ENCODE data around the gene FHOD1. TPM values are rescaled to one million over a fixed set of nuclear protein-coding genes. Genes with fewer than 3 reads are reported as not detected.

FHOD1 gene
- total and polyA plus RNA-seq, 9 donors, result 9.7 to 31.1 (median 21.4) TPM

GRCh38 chr16:67216612-67217490 is 30.4 kb downstream of the FHOD1 start:
- Histone ChIP-seq H3K4me3 (ENCODE audit: low read length) (no peak overlapping the region), H3K36me3 (ENCODE audit: control insufficient read depth, insufficient read depth, low read length) (peaks cover 6% of the 10 kb centered on the region), H3K4me1 (ENCODE audit: control insufficient read depth, insufficient read depth, low read length) (peaks cover 7% of the 10 kb centered on the region), H3K27me3 (ENCODE audit: control insufficient read depth, insufficient read depth, low read length) (no peaks in the 10 kb centered on the region), H3K27ac (ENCODE audit: low read length) (no peak overlapping the region), H3K9me3 (replicated peaks; ENCODE audit: control insufficient read depth, low read depth, low read length) (no peaks in the 10 kb centered on the region)
- WGBS (ENCODE audit: insufficient coverage), result 72% methylated on average over 15 of the region's 18 CpGs
- DNase-seq, result peak; percentile 42

GRCh38 chr16:67215706-67216105 is 31.6 kb downstream of the FHOD1 start:
- 64% methylated on average over 5 of the region's 5 CpGs for WGBS (ENCODE audit: insufficient coverage)
- no peak for DNase-seq
- peaks cover 11% of the 10 kb centered on the region for H3K36me3 ChIP-seq (ENCODE audit: control insufficient read depth, insufficient read depth, low read length)
- H3K27ac ChIP-seq (ENCODE audit: low read length), result no peak overlapping the region
- H3K4me1 ChIP-seq (ENCODE audit: control insufficient read depth, insufficient read depth, low read length), result peaks cover 7% of the 10 kb centered on the region
- no peak overlapping the region for H3K4me3 ChIP-seq (ENCODE audit: low read length)
- no peaks in the 10 kb centered on the region for H3K27me3 ChIP-seq (ENCODE audit: control insufficient read depth, insufficient read depth, low read length)
- H3K9me3 ChIP-seq (replicated peaks; ENCODE audit: control insufficient read depth, low read depth, low read length), result no peaks in the 10 kb centered on the region

- Histone ChIP-seq H3K36me3 (ENCODE audit: control insufficient read depth, insufficient read depth, low read length) (peaks cover 18% of the 10 kb centered on the region), H3K4me1 (ENCODE audit: control insufficient read depth, insufficient read depth, low read length) (peaks cover 17% of the 10 kb centered on the region), H3K9me3 (replicated peaks; ENCODE audit: control insufficient read depth, low read depth, low read length) (no peaks in the 10 kb centered on the region), H3K27me3 (ENCODE audit: control insufficient read depth, insufficient read depth, low read length) (no peaks in the 10 kb centered on the region), H3K27ac (ENCODE audit: low read length) (no peak overlapping the region), H3K4me3 (ENCODE audit: low read length) (no peak overlapping the region)
- whole genome bisulfite sequencing (ENCODE audit: insufficient coverage), result 72% methylated on average over 4 of the region's 8 CpGs
- no peak for DNase-seq
These were observed 33.9 kb downstream of the FHOD1 start for GRCh38 chr16:67213197-67214019.

GRCh38 chr16:67212766-67213165 is 34.5 kb downstream of the FHOD1 start:
- Histone ChIP-seq H3K36me3 (ENCODE audit: control insufficient read depth, insufficient read depth, low read length) (peaks cover 18% of the 10 kb centered on the region), H3K4me1 (ENCODE audit: control insufficient read depth, insufficient read depth, low read length) (peaks cover 17% of the 10 kb centered on the region), H3K27ac (ENCODE audit: low read length) (no peak overlapping the region), H3K4me3 (ENCODE audit: low read length) (no peak overlapping the region), H3K9me3 (replicated peaks; ENCODE audit: control insufficient read depth, low read depth, low read length) (no peaks in the 10 kb centered on the region), H3K27me3 (ENCODE audit: control insufficient read depth, insufficient read depth, low read length) (no peaks in the 10 kb centered on the region)
- DNase-seq, result no peak

GRCh38 chr16:67211674-67212073 is 35.6 kb downstream of the FHOD1 start:
- DNase-seq, result no peak
- Histone ChIP-seq H3K4me3 (ENCODE audit: low read length) (no peak overlapping the region), H3K27ac (ENCODE audit: low read length) (no peak overlapping the region), H3K27me3 (ENCODE audit: control insufficient read depth, insufficient read depth, low read length) (no peaks in the 10 kb centered on the region), H3K9me3 (replicated peaks; ENCODE audit: control insufficient read depth, low read depth, low read length) (no peaks in the 10 kb centered on the region), H3K36me3 (ENCODE audit: control insufficient read depth, insufficient read depth, low read length) (peaks cover 15% of the 10 kb centered on the region), H3K4me1 (ENCODE audit: control insufficient read depth, insufficient read depth, low read length) (peaks cover 14% of the 10 kb centered on the region)
- 67% methylated on average over 7 of the region's 7 CpGs for WGBS (ENCODE audit: insufficient coverage)

- H3K36me3 ChIP-seq (ENCODE audit: control insufficient read depth, insufficient read depth, low read length), result peaks cover 19% of the 10 kb centered on the region
- H3K9me3 ChIP-seq (replicated peaks; ENCODE audit: control insufficient read depth, low read depth, low read length), result no peaks in the 10 kb centered on the region
- H3K27ac ChIP-seq (ENCODE audit: low read length), result no peak overlapping the region
- H3K4me1 ChIP-seq (ENCODE audit: control insufficient read depth, insufficient read depth, low read length), result peaks cover 11% of the 10 kb centered on the region
- no peak for DNase-seq
- WGBS (ENCODE audit: insufficient coverage), result 75% methylated on average over 25 of the region's 25 CpGs
- no peak overlapping the region for H3K4me3 ChIP-seq (ENCODE audit: low read length)
- no peaks in the 10 kb centered on the region for H3K27me3 ChIP-seq (ENCODE audit: control insufficient read depth, insufficient read depth, low read length)
These were observed 37.0 kb downstream of the FHOD1 start for GRCh38 chr16:67210069-67210937.

- no peak overlapping the region for H3K27ac ChIP-seq (ENCODE audit: low read length)
- 67% methylated on average over 1 of the region's 8 CpGs for WGBS (ENCODE audit: insufficient coverage)
- H3K27me3 ChIP-seq (ENCODE audit: control insufficient read depth, insufficient read depth, low read length), result no peaks in the 10 kb centered on the region
- H3K4me1 ChIP-seq (ENCODE audit: control insufficient read depth, insufficient read depth, low read length), result peaks cover 11% of the 10 kb centered on the region
- DNase-seq, result no peak
- H3K36me3 ChIP-seq (ENCODE audit: control insufficient read depth, insufficient read depth, low read length), result peaks cover 19% of the 10 kb centered on the region
- no peak overlapping the region for H3K4me3 ChIP-seq (ENCODE audit: low read length)
- H3K9me3 ChIP-seq (replicated peaks; ENCODE audit: control insufficient read depth, low read depth, low read length), result no peaks in the 10 kb centered on the region
These were observed 37.7 kb downstream of the FHOD1 start for GRCh38 chr16:67209565-67209964.

GRCh38 chr16:67208154-67208896 is 39.0 kb downstream of the FHOD1 start:
- H3K9me3 ChIP-seq (replicated peaks; ENCODE audit: control insufficient read depth, low read depth, low read length), result no peaks in the 10 kb centered on the region
- peaks cover 26% of the 10 kb centered on the region for H3K36me3 ChIP-seq (ENCODE audit: control insufficient read depth, insufficient read depth, low read length)
- peaks cover 11% of the 10 kb centered on the region for H3K4me1 ChIP-seq (ENCODE audit: control insufficient read depth, insufficient read depth, low read length)
- no peaks in the 10 kb centered on the region for H3K27me3 ChIP-seq (ENCODE audit: control insufficient read depth, insufficient read depth, low read length)
- DNase-seq, result no peak
- no peak overlapping the region for H3K4me3 ChIP-seq (ENCODE audit: low read length)
- 90% methylated on average over 7 of the region's 11 CpGs for WGBS (ENCODE audit: insufficient coverage)
- no peak overlapping the region for H3K27ac ChIP-seq (ENCODE audit: low read length)

GRCh38 chr16:67207249-67208091 is 39.8 kb downstream of the FHOD1 start:
- Histone ChIP-seq H3K27ac (ENCODE audit: low read length) (no peak overlapping the region), H3K9me3 (replicated peaks; ENCODE audit: control insufficient read depth, low read depth, low read length) (no peaks in the 10 kb centered on the region), H3K27me3 (ENCODE audit: control insufficient read depth, insufficient read depth, low read length) (no peaks in the 10 kb centered on the region), H3K4me1 (ENCODE audit: control insufficient read depth, insufficient read depth, low read length) (peaks cover 11% of the 10 kb centered on the region), H3K36me3 (ENCODE audit: control insufficient read depth, insufficient read depth, low read length) (peaks cover 35% of the 10 kb centered on the region), H3K4me3 (ENCODE audit: low read length) (no peak overlapping the region)
- WGBS (ENCODE audit: insufficient coverage), result 67% methylated on average over 21 of the region's 21 CpGs
- no peak for DNase-seq
